HFFc6 (cell line): ENCODE results near the gene ADAMTSL2. TPM values are rescaled to one million over a fixed set of nuclear protein-coding genes. Genes with fewer than 3 reads are reported as not detected.
A peak's percentile ranks its signal among the peaks of the same experiment; 100 is the strongest.

Source experiments
- DNase-seq: peaks from one replicate; pipeline ENCODE4 v3.0.0-alpha.2; 2018
- H3K27ac Mint-ChIP-seq: 2 replicates; pipeline ENCODE4 v1.8.0; 2020; ENCODE audit warnings: mild to moderate bottlenecking, mixed read lengths
- H3K27me3 Mint-ChIP-seq: 2 replicates; pipeline ENCODE4 v1.8.0; 2021; ENCODE audit warnings: mild to moderate bottlenecking, moderate library complexity, mixed read lengths; ENCODE audit not compliant: insufficient read depth
- H3K36me3 Mint-ChIP-seq: 2 replicates; pipeline ENCODE4 v1.8.0; 2021; ENCODE audit warnings: low read depth, mixed read lengths
- H3K4me1 Mint-ChIP-seq: 2 replicates; pipeline ENCODE4 v1.8.0; 2020; ENCODE audit warnings: low read depth, mixed read lengths
- H3K4me3 Mint-ChIP-seq: 2 replicates; pipeline ENCODE4 v1.8.0; 2020; ENCODE audit warnings: mild to moderate bottlenecking, moderate library complexity, mixed read lengths
- H3K9me3 Mint-ChIP-seq: 2 replicates; pipeline ENCODE4 v1.8.0; 2020; ENCODE audit warnings: mild to moderate bottlenecking, mixed read lengths
- CTCF ChIP-seq: fragments of 200-600 bp; sonication (generic); IDR thresholded peaks from 2 replicates; pipeline ENCODE4 v1.5.0; 2021; ENCODE audit warnings: antibody characterized with exemption, mild to moderate bottlenecking
- total RNA-seq, 6 experiments: library from RNA; stranded (reverse); fragmentation: NEBNext Ultra II Directional; extraction: Animal tissue kit (Norgen Biotek cat#: 25700); gene quantifications; 2 replicates in 1 of 6; 3 replicates in 5 of 6; pipeline ENCODE4 v1.2.3, GENCODE V29; 2021

The ADAMTSL2 gene
- total RNA-seq, 6 experiments from 2014 or later = 0.05 to 0.07 (median 0.06) TPM; not detected in 3

- peaks cover 35% of the 10 kb centered on the region for H3K27me3 Mint-ChIP-seq
- no peak for TF ChIP-seq CTCF
- 0 out of 2 replicates have a peak, but pooled peaks cover 5% of the 10 kb centered on the region for H3K4me1 Mint-ChIP-seq
- no peaks in the 10 kb centered on the region; the same call in 1 of the 2 replicates for H3K36me3 Mint-ChIP-seq
- no peak for DNase-seq
- no peak overlapping the region for H3K4me3 Mint-ChIP-seq
- no peak overlapping the region for H3K27ac Mint-ChIP-seq
- H3K9me3 Mint-ChIP-seq = peaks cover 5% of the 10 kb centered on the region
Measured at GRCh38 chr9:133585481-133586351, 51.2 kb downstream of the ADAMTSL2 start.

- Mint-ChIP-seq H3K4me1 (0 out of 2 replicates have a peak, but pooled peaks cover 5% of the 10 kb centered on the region), H3K36me3 (no peaks in the 10 kb centered on the region; the same call in 1 of the 2 replicates), H3K27me3 (peaks cover 23% of the 10 kb centered on the region), H3K9me3 (peaks cover 5% of the 10 kb centered on the region), H3K27ac (no peak overlapping the region), H3K4me3 (no peak overlapping the region)
- no peak for TF ChIP-seq CTCF
- no peak for DNase-seq
Measured at GRCh38 chr9:133587051-133587450, 52.5 kb downstream of the ADAMTSL2 start.

- no peak for DNase-seq
- H3K27me3 Mint-ChIP-seq = peaks cover 19% of the 10 kb centered on the region
- H3K36me3 Mint-ChIP-seq = no peaks in the 10 kb centered on the region; the same call in 1 of the 2 replicates
- H3K4me3 Mint-ChIP-seq = no peak overlapping the region
- H3K9me3 Mint-ChIP-seq = peaks cover 5% of the 10 kb centered on the region
- TF ChIP-seq CTCF = no peak
- H3K27ac Mint-ChIP-seq = no peak overlapping the region
- H3K4me1 Mint-ChIP-seq = 0 out of 2 replicates have a peak, but pooled peaks cover 5% of the 10 kb centered on the region
Measured at GRCh38 chr9:133587466-133587865, 53.0 kb downstream of the ADAMTSL2 start.

GRCh38 chr9:133589454-133590227 is 55.1 kb downstream of the ADAMTSL2 start:
- H3K36me3 Mint-ChIP-seq = no peaks in the 10 kb centered on the region; the same call in 1 of the 2 replicates

More at GRCh38 chr9:133589454-133590227, 55.1 kb downstream of the ADAMTSL2 start:
- no peak overlapping the region for H3K27ac Mint-ChIP-seq
- H3K27me3 Mint-ChIP-seq = peaks cover 16% of the 10 kb centered on the region
- DNase-seq = no peak
- peaks cover 5% of the 10 kb centered on the region for H3K9me3 Mint-ChIP-seq
- H3K4me3 Mint-ChIP-seq = no peak overlapping the region
- H3K4me1 Mint-ChIP-seq = 0 out of 2 replicates have a peak, but pooled peaks cover under 1% of the 10 kb centered on the region
- TF ChIP-seq CTCF = peak; percentile 75
